Upper lobe of right lung (tissue), 1 donor: Measurements from ENCODE around the gene RUFY3. TPM values are rescaled to one million over a fixed set of nuclear protein-coding genes. Genes with fewer than 3 reads are reported as not detected.

Experiments
- ATAC-seq: fragments of 200-7000 bp; cut with Tn5 transposase; one replicate; pipeline ENCODE4 v1.9.1; 2020; ENCODE audit warnings: mild to moderate bottlenecking, moderate library complexity
- DNase-seq: peaks from one replicate; pipeline ENCODE4 v3.0.0-alpha.2; 2020
- H3K27ac ChIP-seq: fragments of 200-600 bp; one replicate; pipeline ENCODE4 v1.8.0; 2022
- H3K27me3 ChIP-seq: fragments of 200-600 bp; one replicate; pipeline ENCODE4 v1.8.0; 2022; ENCODE audit warnings: mild to moderate bottlenecking
- H3K36me3 ChIP-seq: fragments of 200-600 bp; one replicate; pipeline ENCODE4 v1.8.0; 2022
- H3K4me1 ChIP-seq: fragments of 200-600 bp; one replicate; pipeline ENCODE4 v1.8.0; 2022
- H3K4me3 ChIP-seq: fragments of 200-600 bp; one replicate; pipeline ENCODE4 v1.8.0; 2022; ENCODE audit warnings: mild to moderate bottlenecking
- H3K9me3 ChIP-seq: fragments of 200-600 bp; one replicate; pipeline ENCODE4 v1.8.0; 2022
- intact Hi-C: fragments of 100-400 bp; cut with DNase I; formaldehyde crosslinking; loops from one replicate; pipeline ENCODE4 v1.11.0; 2022
- total RNA-seq: library from RNA; stranded (reverse); fragmentation: NEBNext Ultra II Directional; extraction: Animal tissue kit (Norgen Biotek cat#: 25700); gene quantifications from one replicate; pipeline ENCODE4 v1.2.1, GENCODE V29; 2021
- TF ChIP-seq, protein P1 (sequence below): fragments of 200-600 bp; IDR thresholded peaks from one replicate; pipeline ENCODE4 v1.8.0; 2022; ENCODE audit warnings: antibody characterized with exemption
- donor health status: DM: no; HTN: yes; CAD: no; lungs with severe emphysema.

The RUFY3 gene
- total RNA-seq, 1 donor from 2014 or later, result 98.2 TPM

DNA sequence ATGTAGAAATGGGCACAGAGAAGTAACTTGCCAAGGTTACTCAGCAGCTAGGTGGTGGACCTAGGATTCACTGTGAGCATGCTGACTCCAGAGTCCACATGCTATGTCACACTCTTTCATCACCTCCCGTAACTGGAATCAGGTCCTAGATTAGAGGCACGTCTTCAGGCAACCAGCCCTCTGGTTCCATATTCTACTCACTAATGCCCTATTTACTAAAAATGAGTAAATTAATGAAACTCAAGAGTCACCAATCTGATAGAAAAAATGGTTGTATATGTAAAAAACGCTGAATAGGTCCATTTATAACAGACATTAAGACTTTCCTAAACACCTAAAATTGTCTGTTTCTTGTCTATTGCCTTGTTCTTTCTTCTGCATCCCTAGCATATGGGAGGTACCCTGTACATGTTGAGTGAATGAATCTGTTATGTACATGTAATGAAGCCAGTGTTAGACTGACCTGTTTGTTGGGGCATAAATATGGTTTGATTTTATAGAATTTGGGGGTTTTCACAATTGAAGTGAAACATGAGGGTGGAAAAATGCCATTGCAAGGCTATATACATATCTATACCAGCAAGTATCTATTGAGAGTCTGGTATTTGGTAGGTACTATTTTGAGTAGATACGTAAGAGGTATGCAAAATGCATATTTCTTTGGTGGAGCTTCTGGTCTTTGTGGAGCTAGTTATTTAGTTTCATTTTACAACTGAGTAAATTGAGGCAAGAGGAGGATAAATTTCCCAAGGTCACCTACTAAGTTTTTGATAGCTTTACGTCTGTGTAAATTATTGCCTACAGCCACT is 7.5 kb upstream of the RUFY3 start:
- Histone ChIP-seq H3K36me3 (no peaks in the 10 kb centered on the region), H3K4me3 (no peak overlapping the region), H3K27ac (peak overlapping the region; percentile 26), H3K4me1 (peaks cover 33% of the 10 kb centered on the region), H3K9me3 (no peaks in the 10 kb centered on the region), H3K27me3 (no peaks in the 10 kb centered on the region)
- no peak for DNase-seq
- TF ChIP-seq, protein P1, sequence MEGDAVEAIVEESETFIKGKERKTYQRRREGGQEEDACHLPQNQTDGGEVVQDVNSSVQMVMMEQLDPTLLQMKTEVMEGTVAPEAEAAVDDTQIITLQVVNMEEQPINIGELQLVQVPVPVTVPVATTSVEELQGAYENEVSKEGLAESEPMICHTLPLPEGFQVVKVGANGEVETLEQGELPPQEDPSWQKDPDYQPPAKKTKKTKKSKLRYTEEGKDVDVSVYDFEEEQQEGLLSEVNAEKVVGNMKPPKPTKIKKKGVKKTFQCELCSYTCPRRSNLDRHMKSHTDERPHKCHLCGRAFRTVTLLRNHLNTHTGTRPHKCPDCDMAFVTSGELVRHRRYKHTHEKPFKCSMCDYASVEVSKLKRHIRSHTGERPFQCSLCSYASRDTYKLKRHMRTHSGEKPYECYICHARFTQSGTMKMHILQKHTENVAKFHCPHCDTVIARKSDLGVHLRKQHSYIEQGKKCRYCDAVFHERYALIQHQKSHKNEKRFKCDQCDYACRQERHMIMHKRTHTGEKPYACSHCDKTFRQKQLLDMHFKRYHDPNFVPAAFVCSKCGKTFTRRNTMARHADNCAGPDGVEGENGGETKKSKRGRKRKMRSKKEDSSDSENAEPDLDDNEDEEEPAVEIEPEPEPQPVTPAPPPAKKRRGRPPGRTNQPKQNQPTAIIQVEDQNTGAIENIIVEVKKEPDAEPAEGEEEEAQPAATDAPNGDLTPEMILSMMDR, result no peak
- intact Hi-C loops, result no loop called here
- ATAC-seq, result peak; percentile 65

DNA sequence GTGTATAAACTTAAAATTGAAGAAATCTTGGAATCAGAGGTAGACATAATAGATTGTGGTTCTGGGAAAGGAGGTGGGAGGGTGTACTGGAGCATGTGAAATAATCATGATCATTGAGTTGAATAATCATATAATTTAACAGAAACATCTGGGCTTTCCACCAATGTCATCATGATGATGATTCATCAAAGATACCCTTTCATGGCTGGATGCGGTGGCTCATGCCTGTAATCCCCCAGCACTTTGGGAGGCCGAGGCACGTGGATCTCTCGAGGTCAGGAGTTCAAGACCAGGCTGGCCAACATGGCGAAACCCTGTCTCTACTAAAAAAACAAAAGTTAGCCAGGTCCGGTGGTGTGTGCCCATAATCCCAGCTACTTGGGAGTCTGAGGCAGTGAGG is 6.7 kb upstream of the RUFY3 start:
- Histone ChIP-seq H3K4me3 (no peak overlapping the region), H3K36me3 (no peaks in the 10 kb centered on the region), H3K4me1 (peaks cover 33% of the 10 kb centered on the region), H3K27me3 (no peaks in the 10 kb centered on the region), H3K27ac (no peak overlapping the region), H3K9me3 (no peaks in the 10 kb centered on the region)
- ATAC-seq (no peak), DNase-seq (no peak)
- intact Hi-C loops, result no loop called here
- TF ChIP-seq, protein P1, result no peak

DNA sequence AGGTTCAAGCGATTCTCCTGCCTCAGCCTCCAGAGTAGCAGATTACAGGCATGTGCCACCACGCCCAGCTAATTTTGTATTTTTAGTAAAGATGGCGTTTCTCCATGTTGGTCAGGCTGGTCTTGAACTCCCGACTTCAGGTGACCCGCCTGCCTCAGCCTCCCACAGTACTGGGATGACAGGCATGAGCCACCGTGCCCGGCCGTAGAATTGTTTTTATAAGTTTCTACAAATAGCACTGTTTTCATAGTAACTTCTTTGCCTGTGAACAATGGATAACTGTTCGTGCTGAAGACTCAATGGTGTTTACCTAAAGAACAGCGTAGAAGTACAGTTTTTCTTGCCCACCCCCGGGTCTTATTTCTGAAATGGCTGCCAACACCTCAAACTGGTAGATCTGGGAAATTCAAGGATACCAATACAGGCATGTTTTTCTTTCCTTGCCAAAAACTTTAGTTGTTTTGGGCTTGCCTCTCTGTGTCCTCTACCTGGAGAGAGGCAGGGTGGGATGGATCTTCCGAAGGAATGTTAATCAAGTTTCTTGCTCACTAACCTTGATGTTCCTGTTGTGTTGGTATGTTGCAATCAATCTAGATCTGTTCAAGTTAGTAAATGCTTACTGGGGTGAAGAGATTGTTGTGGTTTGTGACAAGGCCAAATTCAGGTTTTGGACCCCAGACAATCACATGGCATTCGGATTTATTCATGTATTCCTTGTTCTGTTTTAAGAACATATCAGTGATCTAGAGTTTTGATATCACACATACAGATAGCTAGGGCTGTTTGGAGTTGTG is 2.8 kb upstream of the RUFY3 start:
- H3K27ac ChIP-seq, result no peak overlapping the region
- no peak for DNase-seq
- peak; percentile 64 for ATAC-seq
- H3K36me3 ChIP-seq, result no peaks in the 10 kb centered on the region
- no peak overlapping the region for H3K4me3 ChIP-seq
- no peaks in the 10 kb centered on the region for H3K9me3 ChIP-seq
- intact Hi-C loops, result no loop called here
- peaks cover 11% of the 10 kb centered on the region for H3K4me1 ChIP-seq
- H3K27me3 ChIP-seq, result no peaks in the 10 kb centered on the region
- TF ChIP-seq, protein P1, result no peak

DNA sequence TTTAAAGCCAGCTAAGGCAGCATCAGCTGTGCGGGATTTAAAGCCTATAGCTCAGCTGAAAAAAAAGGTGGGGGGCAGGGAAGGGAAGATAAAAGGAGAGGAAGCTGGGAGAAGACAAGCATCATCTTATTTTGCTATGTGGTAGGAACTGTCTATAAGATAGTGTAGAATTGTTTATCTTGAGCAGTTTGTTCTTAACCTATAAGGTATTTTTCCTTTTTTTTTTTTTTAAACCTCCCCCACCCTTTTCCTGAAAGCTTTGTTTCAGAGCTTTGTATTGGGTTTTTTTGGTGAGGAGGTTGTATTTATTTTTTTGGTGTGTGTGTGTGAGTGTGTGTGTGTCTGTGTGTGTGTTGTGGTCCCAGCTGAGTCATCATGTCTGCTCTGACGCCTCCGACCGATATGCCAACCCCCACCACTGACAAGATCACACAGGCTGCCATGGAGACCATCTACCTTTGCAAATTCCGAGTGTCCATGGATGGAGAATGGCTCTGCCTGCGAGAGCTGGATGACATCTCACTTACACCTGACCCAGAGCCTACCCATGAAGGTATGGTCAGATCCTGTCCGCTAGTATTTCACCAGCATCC is 531 bp downstream of the RUFY3 start:
- no peak overlapping the region for H3K27ac ChIP-seq
- H3K4me1 ChIP-seq, result no peaks in the 10 kb centered on the region
- DNase-seq (no peak), ATAC-seq (peak; percentile 21)
- H3K9me3 ChIP-seq, result no peaks in the 10 kb centered on the region
- H3K36me3 ChIP-seq, result no peaks in the 10 kb centered on the region
- intact Hi-C loops, result no loop called here
- no peaks in the 10 kb centered on the region for H3K27me3 ChIP-seq
- H3K4me3 ChIP-seq, result peak overlapping the region; percentile 40
- TF ChIP-seq, protein P1, result no peak

DNA sequence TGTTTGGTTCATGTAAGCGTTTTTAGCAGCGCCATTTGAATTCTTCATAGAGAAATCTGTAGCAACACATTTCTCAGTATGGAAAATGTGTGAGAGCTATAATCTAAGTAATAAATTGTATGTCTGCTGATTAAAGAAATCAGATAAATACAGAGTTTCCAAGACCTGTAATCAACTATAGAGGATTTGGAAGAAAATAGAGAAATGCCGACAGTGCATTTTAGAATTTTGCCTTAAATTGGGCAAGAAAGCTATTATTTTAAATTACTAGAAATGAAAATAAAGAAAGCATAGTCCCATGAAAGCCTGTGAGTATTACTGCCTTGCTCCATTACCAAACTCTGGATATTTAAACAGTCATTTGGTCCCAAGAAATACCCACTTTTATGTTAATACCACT is 2.7 kb downstream of the RUFY3 start:
- Histone ChIP-seq H3K27ac (no peak overlapping the region), H3K9me3 (no peaks in the 10 kb centered on the region), H3K4me3 (no peak overlapping the region), H3K27me3 (no peaks in the 10 kb centered on the region), H3K4me1 (no peaks in the 10 kb centered on the region), H3K36me3 (no peaks in the 10 kb centered on the region)
- intact Hi-C loops, result no loop called here
- DNase-seq, result no peak
- TF ChIP-seq, protein P1, result no peak
- no peak for ATAC-seq
